GM15510 (cell line): ENCODE results near the gene THUMPD1.

ENCODE experiments used
- POLR2A ChIP-seq: IDR thresholded peaks from 3 replicates; pipeline ENCODE4 v1.6.1; 2011; ENCODE audit warnings: borderline replicate concordance; ENCODE audit not compliant: insufficient read length; ENCODE audit errors: extremely low read depth

Gene THUMPD1

GRCh38 chr16:20711277-20711911 is 30.2 kb downstream of the THUMPD1 start:
- TF ChIP-seq POLR2A, result no peak

- TF ChIP-seq POLR2A, result no peak
Measured at GRCh38 chr16:20707461-20707860, 34.2 kb downstream of the THUMPD1 start.

DNA sequence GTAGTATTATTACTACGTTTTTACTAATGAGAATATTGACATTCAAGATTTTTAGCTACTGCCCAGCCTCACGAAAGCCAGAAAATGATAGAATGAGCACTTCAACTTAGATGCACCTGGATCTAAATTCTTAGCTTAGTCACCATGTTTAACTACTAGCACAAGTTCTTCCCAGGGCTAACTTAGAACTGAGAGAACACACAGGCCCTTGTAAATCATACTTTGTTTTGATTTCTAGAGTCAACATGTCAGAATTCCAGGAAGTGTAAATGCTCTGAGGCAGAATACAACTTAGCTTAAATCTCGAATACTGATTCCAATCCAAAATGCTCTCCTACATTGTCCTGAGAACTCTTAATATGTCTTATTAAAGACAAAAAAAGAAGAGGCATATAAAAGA is 37.3 kb downstream of the THUMPD1 start:
- no peak for TF ChIP-seq POLR2A

GRCh38 chr16:20696618-20697017 is 45.0 kb downstream of the THUMPD1 start:
- no peak for TF ChIP-seq POLR2A

DNA sequence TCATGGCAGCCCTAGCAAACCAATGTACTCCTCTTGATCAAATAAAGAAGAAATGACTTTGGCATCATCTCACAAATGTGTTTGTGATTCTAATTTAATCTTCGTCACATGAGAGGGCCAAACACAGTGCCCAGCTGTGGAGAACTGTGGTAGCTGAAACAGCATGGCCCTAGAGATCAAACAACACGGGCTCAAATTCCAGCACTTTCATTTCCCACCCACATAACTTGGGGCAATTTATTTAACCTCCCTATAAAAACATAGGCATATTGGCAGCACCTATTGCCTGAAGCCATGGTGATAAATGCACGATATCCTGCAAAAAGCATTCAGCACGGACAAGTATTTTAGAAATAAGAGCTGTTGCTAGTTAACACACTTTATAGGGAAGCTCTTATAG is 46.6 kb downstream of the THUMPD1 start:
- TF ChIP-seq POLR2A, result no peak

DNA sequence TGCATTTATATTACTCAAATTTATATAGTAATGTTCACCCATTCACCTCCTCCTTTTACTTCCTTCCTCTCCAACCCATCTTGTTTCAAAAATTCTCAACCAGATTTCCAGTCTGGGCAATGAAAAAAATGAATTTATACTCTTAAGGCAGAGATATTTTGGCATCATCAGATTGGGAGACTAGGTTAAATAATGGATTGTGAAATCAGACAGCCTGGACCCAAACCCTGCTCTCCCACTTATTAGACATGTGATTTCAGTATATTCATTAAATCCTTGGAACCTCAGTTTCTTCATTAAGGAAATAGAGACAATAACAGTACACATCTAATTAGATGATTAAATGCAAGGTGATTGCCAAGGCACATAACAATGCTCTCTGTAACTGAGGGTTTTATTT is 52.0 kb downstream of the THUMPD1 start:
- TF ChIP-seq POLR2A, result no peak

- no peak for TF ChIP-seq POLR2A
Measured at GRCh38 chr16:20683812-20684211, 57.8 kb downstream of the THUMPD1 start.
